Fibroblast of mammary gland (primary cell): ENCODE data around the gene TMCC2.

ENCODE experiments used
- DNase-seq: peaks from one replicate; pipeline ENCODE4 v3.0.0-alpha.2; 2010; ENCODE audit warnings: low read depth
- H3K4me3 ChIP-seq: 2 replicates; pipeline ENCODE4 v1.5.1; 2011; ENCODE audit warnings: low read depth, mild to moderate bottlenecking, low read length, moderate library complexity; ENCODE audit not compliant: control insufficient read depth
- TF ChIP-seq, protein P1 (sequence below): conservative IDR thresholded peaks from 2 replicates; pipeline ENCODE4 v1.5.1; 2011; ENCODE audit warnings: low read depth, low read length, inconsistent platforms; ENCODE audit not compliant: control insufficient read depth, insufficient read depth

The TMCC2 gene

DNA sequence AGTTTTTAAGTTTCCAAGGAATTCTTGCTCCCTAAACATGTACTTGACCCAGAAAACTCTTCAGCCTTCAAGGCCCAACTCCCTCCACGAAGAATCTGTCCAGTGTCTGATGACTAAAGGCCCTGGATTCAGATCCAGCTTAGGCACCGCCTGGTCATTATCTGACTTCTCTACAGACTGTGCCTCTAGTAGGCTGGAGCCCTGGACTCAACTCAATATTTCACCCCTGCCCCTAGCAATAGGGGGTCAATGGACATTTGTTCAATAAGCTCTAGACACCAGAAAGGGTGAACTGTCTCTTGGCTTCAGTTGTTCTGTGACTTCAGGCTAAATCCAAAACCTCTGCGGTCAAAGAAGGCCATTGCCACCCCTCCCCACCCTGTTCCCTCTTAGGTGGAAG is 59.3 kb downstream of the TMCC2 start:
- no peak for DNase-seq
- TF ChIP-seq, protein P1, sequence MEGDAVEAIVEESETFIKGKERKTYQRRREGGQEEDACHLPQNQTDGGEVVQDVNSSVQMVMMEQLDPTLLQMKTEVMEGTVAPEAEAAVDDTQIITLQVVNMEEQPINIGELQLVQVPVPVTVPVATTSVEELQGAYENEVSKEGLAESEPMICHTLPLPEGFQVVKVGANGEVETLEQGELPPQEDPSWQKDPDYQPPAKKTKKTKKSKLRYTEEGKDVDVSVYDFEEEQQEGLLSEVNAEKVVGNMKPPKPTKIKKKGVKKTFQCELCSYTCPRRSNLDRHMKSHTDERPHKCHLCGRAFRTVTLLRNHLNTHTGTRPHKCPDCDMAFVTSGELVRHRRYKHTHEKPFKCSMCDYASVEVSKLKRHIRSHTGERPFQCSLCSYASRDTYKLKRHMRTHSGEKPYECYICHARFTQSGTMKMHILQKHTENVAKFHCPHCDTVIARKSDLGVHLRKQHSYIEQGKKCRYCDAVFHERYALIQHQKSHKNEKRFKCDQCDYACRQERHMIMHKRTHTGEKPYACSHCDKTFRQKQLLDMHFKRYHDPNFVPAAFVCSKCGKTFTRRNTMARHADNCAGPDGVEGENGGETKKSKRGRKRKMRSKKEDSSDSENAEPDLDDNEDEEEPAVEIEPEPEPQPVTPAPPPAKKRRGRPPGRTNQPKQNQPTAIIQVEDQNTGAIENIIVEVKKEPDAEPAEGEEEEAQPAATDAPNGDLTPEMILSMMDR: no peak
- H3K4me3 ChIP-seq: no peak overlapping the region

DNA sequence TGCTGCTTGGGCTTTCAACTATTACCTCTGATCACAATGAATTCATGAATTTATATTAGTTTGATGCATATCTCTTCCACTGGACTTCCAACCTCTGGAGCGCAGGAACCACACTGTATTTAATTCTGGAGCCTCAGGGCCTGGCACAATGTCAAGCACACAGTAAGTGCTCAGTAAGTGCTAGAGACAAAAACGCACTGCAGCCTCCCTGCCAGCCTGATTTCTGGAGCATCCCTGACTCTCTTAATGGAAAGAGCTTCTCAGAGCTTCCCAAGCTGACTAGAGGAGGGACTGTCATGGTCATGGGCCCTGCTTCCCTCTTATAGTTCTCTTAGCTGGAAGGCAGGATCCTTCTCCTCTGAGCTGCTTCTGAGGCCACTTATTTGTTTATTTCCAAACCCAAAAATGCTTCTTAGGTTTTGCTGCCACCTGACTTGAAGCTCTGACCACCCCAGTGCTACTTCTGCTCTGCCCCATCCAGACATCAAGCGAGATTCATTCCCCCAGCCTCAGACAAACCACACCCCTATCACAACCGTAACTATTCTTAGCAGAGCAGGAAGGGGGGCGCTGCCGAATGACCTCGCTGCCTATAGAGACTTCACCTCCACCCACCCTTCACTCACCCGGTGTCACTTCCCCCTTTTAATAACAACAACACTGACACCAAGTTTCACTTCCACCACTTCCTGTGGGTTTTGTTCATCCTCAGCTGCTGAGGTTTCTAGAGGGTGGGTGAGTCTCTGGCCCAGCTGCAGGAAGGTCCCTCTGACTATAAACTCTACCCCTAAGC is 60.2 kb downstream of the TMCC2 start:
- TF ChIP-seq, protein P1: no peak
- peak; percentile 33 for DNase-seq
- no peak overlapping the region for H3K4me3 ChIP-seq

GRCh38 chr1:205291596-205291995 is 63.9 kb downstream of the TMCC2 start:
- no peak for DNase-seq
- TF ChIP-seq, protein P1: no peak
- no peak overlapping the region for H3K4me3 ChIP-seq

- H3K4me3 ChIP-seq: no peak overlapping the region
- TF ChIP-seq, protein P1: no peak
- DNase-seq: no peak
Measured at GRCh38 chr1:205293350-205294074, 65.8 kb downstream of the TMCC2 start.

GRCh38 chr1:205294175-205294917 is 66.6 kb downstream of the TMCC2 start:
- DNase-seq: peak; percentile 90
- TF ChIP-seq, protein P1: no peak
- no peak overlapping the region for H3K4me3 ChIP-seq

GRCh38 chr1:205294934-205295333 is 67.2 kb downstream of the TMCC2 start:
- H3K4me3 ChIP-seq: no peak overlapping the region
- TF ChIP-seq, protein P1: no peak
- DNase-seq: no peak
